ENCODE data around the gene ZFAND2B.
A peak's percentile ranks its signal among the peaks of the same experiment; 100 is the strongest.

Gene ZFAND2B

GRCh38 chr2:219219784-219220532 lies 13.4 kb downstream of the ZFAND2B start:
- Mint-ChIP-seq H3K27ac (no peak overlapping the region), H3K4me3 (no peak overlapping the region), H3K9me3 (no peaks in the 10 kb centered on the region), H3K4me1 (peaks cover 40% of the 10 kb centered on the region), H3K36me3 (peaks cover 51% of the 10 kb centered on the region), H3K27me3 (no peaks in the 10 kb centered on the region)
- ATAC-seq = no peak

GRCh38 chr2:219220652-219221402 lies 14.2 kb downstream of the ZFAND2B start:
- Mint-ChIP-seq H3K27me3 (no peaks in the 10 kb centered on the region), H3K4me1 (peaks cover 47% of the 10 kb centered on the region), H3K27ac (peak overlapping the region; percentile 5), H3K36me3 (peaks cover 57% of the 10 kb centered on the region), H3K4me3 (no peak overlapping the region), H3K9me3 (no peaks in the 10 kb centered on the region)
- no peak for ATAC-seq

GRCh38 chr2:219221957-219222518 lies 15.5 kb downstream of the ZFAND2B start:
- H3K4me3 Mint-ChIP-seq = no peak overlapping the region
- no peaks in the 10 kb centered on the region for H3K27me3 Mint-ChIP-seq
- ATAC-seq = no peak
- no peak overlapping the region for H3K27ac Mint-ChIP-seq
- no peaks in the 10 kb centered on the region for H3K9me3 Mint-ChIP-seq
- peaks cover 56% of the 10 kb centered on the region for H3K36me3 Mint-ChIP-seq
- H3K4me1 Mint-ChIP-seq = peaks cover 42% of the 10 kb centered on the region

- ATAC-seq = no peak
- Mint-ChIP-seq H3K27me3 (no peaks in the 10 kb centered on the region), H3K27ac (no peak overlapping the region), H3K4me1 (peaks cover 48% of the 10 kb centered on the region), H3K9me3 (no peaks in the 10 kb centered on the region), H3K4me3 (no peak overlapping the region), H3K36me3 (peaks cover 56% of the 10 kb centered on the region)
Observed at GRCh38 chr2:219223831-219224610, 17.4 kb downstream of the ZFAND2B start.

GRCh38 chr2:219225350-219225749 lies 18.8 kb downstream of the ZFAND2B start:
- peaks cover 41% of the 10 kb centered on the region for H3K4me1 Mint-ChIP-seq
- peaks cover 58% of the 10 kb centered on the region for H3K36me3 Mint-ChIP-seq
- no peaks in the 10 kb centered on the region for H3K9me3 Mint-ChIP-seq
- no peaks in the 10 kb centered on the region for H3K27me3 Mint-ChIP-seq
- H3K4me3 Mint-ChIP-seq = no peak overlapping the region
- ATAC-seq = no peak
- H3K27ac Mint-ChIP-seq = no peak overlapping the region

- ATAC-seq = no peak
- peak overlapping the region; percentile 95 for H3K27ac Mint-ChIP-seq
Observed at GRCh38 chr2:219228041-219228910, 21.7 kb downstream of the ZFAND2B start.

GRCh38 chr2:219228911-219229304 lies 22.3 kb downstream of the ZFAND2B start:
- no peaks in the 10 kb centered on the region for H3K27me3 Mint-ChIP-seq
- peaks cover 47% of the 10 kb centered on the region for H3K4me1 Mint-ChIP-seq
- ATAC-seq = no peak

More at GRCh38 chr2:219228041-219228910, 21.7 kb downstream of the ZFAND2B start:
- Mint-ChIP-seq H3K4me3 (peak overlapping the region; percentile 99), H3K9me3 (no peaks in the 10 kb centered on the region), H3K4me1 (peaks cover 47% of the 10 kb centered on the region), H3K36me3 (peaks cover 42% of the 10 kb centered on the region), H3K27me3 (no peaks in the 10 kb centered on the region)

GRCh38 chr2:219229305-219230058 lies 22.9 kb downstream of the ZFAND2B start, which contains the start of the genes ANKZF1 and ATG9A:
TSS of gene ANKZF1 (plus strand) at chr2:219229806. CDS start at chr2:219230258, 452 bp downstream.
TSS of gene ATG9A (minus strand) at chr2:219229636. CDS start at chr2:219228024, 1,612 bp downstream.
- H3K9me3 Mint-ChIP-seq = no peaks in the 10 kb centered on the region
- H3K36me3 Mint-ChIP-seq = peaks cover 42% of the 10 kb centered on the region
- ATAC-seq = peak; percentile 100
- peak within 1 kb of the TSS; percentile 99 for H3K4me3 Mint-ChIP-seq
- peaks cover 47% of the 10 kb centered on the region for H3K4me1 Mint-ChIP-seq
- H3K27me3 Mint-ChIP-seq = no peaks in the 10 kb centered on the region
- peak within 1 kb of the TSS; percentile 95 for H3K27ac Mint-ChIP-seq

More at GRCh38 chr2:219228911-219229304, 22.3 kb downstream of the ZFAND2B start:
- Mint-ChIP-seq H3K36me3 (peaks cover 42% of the 10 kb centered on the region), H3K4me3 (peak overlapping the region; percentile 99), H3K9me3 (no peaks in the 10 kb centered on the region), H3K27ac (peak overlapping the region; percentile 95)

- H3K27ac Mint-ChIP-seq = peak overlapping the region; percentile 95
- peak; percentile 29 for ATAC-seq
- H3K27me3 Mint-ChIP-seq = no peaks in the 10 kb centered on the region
- peaks cover 42% of the 10 kb centered on the region for H3K36me3 Mint-ChIP-seq
- no peaks in the 10 kb centered on the region for H3K9me3 Mint-ChIP-seq
- H3K4me3 Mint-ChIP-seq = peak overlapping the region; percentile 99
- peaks cover 41% of the 10 kb centered on the region for H3K4me1 Mint-ChIP-seq
Observed at GRCh38 chr2:219230059-219230540, 23.5 kb downstream of the ZFAND2B start.

GRCh38 chr2:219234331-219234730 lies 27.7 kb downstream of the ZFAND2B start:
- no peaks in the 10 kb centered on the region for H3K9me3 Mint-ChIP-seq
- H3K4me1 Mint-ChIP-seq = peaks cover 9% of the 10 kb centered on the region
- H3K36me3 Mint-ChIP-seq = peaks cover 59% of the 10 kb centered on the region
- ATAC-seq = no peak
- no peaks in the 10 kb centered on the region for H3K27me3 Mint-ChIP-seq
- no peak overlapping the region for H3K4me3 Mint-ChIP-seq
- H3K27ac Mint-ChIP-seq = no peak overlapping the region

- Mint-ChIP-seq H3K4me1 (peaks cover 26% of the 10 kb centered on the region), H3K9me3 (no peaks in the 10 kb centered on the region), H3K36me3 (peaks cover 13% of the 10 kb centered on the region), H3K27ac (no peak overlapping the region), H3K27me3 (no peaks in the 10 kb centered on the region), H3K4me3 (peak overlapping the region; percentile 47)
- ATAC-seq = no peak
Observed at GRCh38 chr2:219243291-219243761, 36.7 kb downstream of the ZFAND2B start.

- Mint-ChIP-seq H3K4me3 (peak overlapping the region; percentile 90), H3K4me1 (peaks cover 40% of the 10 kb centered on the region), H3K9me3 (no peaks in the 10 kb centered on the region), H3K36me3 (peaks cover 21% of the 10 kb centered on the region), H3K27me3 (no peaks in the 10 kb centered on the region), H3K27ac (peak overlapping the region; percentile 89)
- ATAC-seq = no peak
Observed at GRCh38 chr2:219244789-219245147, 38.2 kb downstream of the ZFAND2B start.

- Mint-ChIP-seq H3K4me1 (peaks cover 46% of the 10 kb centered on the region), H3K27me3 (no peaks in the 10 kb centered on the region), H3K4me3 (peak within 1 kb of the TSS; percentile 90), H3K36me3 (peaks cover 25% of the 10 kb centered on the region), H3K27ac (peak within 1 kb of the TSS; percentile 89), H3K9me3 (no peaks in the 10 kb centered on the region)
- ATAC-seq = peak; percentile 88
Observed at GRCh38 chr2:219245148-219245898, 38.7 kb downstream of the ZFAND2B start, which contains the start of the genes GLB1L and STK16. TSS of gene GLB1L (minus strand) at chr2:219245444. CDS start at chr2:219243573, 1,871 bp downstream. TSS of gene STK16 (plus strand) at chr2:219245479. CDS start at chr2:219246000, 521 bp downstream.

All from stimulated activated memory B cell treated with anti-CD40 and anti-IgM and Interleukin-4, amounts not matched to agents 10 μg/mL and 1 μg/mL and 100 μg/mL, for 72 hours (primary cell).